ENCODE results near the gene ADAMTSL2.

ADAMTSL2 gene

GRCh38 chr9:133536080-133536479 is 1.6 kb downstream of the ADAMTSL2 start:
- no peak for DNase-seq

GRCh38 chr9:133536536-133536935 is 2.0 kb downstream of the ADAMTSL2 start:
- DNase-seq, result no peak

- DNase-seq, result no peak
Measured at GRCh38 chr9:133537257-133537656, 2.8 kb downstream of the ADAMTSL2 start.

GRCh38 chr9:133538176-133538575 is 3.7 kb downstream of the ADAMTSL2 start:
- no peak for DNase-seq

- no peak for DNase-seq
Measured at GRCh38 chr9:133538851-133539833, 4.6 kb downstream of the ADAMTSL2 start.

GRCh38 chr9:133539991-133540697 is 5.6 kb downstream of the ADAMTSL2 start:
- no peak for DNase-seq

GRCh38 chr9:133540698-133541025 is 6.2 kb downstream of the ADAMTSL2 start:
- no peak for DNase-seq

- no peak for DNase-seq
Measured at GRCh38 chr9:133542002-133542401, 7.5 kb downstream of the ADAMTSL2 start.

GRCh38 chr9:133543772-133544467 is 9.4 kb downstream of the ADAMTSL2 start:
- no peak for DNase-seq

- no peak for DNase-seq
Measured at GRCh38 chr9:133545494-133546286, 11.2 kb downstream of the ADAMTSL2 start.

- DNase-seq, result no peak
Measured at GRCh38 chr9:133546287-133546680, 11.8 kb downstream of the ADAMTSL2 start.

- DNase-seq, result no peak
Measured at GRCh38 chr9:133547116-133547515, 12.6 kb downstream of the ADAMTSL2 start.

- DNase-seq, result no peak
Measured at GRCh38 chr9:133551446-133551845, 16.9 kb downstream of the ADAMTSL2 start.

GRCh38 chr9:133552236-133552635 is 17.7 kb downstream of the ADAMTSL2 start:
- no peak for DNase-seq

- DNase-seq, result no peak
Measured at GRCh38 chr9:133553123-133553522, 18.6 kb downstream of the ADAMTSL2 start.

- no peak for DNase-seq
Measured at GRCh38 chr9:133553973-133554713, 19.6 kb downstream of the ADAMTSL2 start.

GRCh38 chr9:133554729-133555128 is 20.2 kb downstream of the ADAMTSL2 start:
- DNase-seq, result no peak

GRCh38 chr9:133556354-133556753 is 21.9 kb downstream of the ADAMTSL2 start:
- no peak for DNase-seq

GRCh38 chr9:133557581-133557980 is 23.1 kb downstream of the ADAMTSL2 start:
- DNase-seq, result no peak

- DNase-seq, result no peak
Measured at GRCh38 chr9:133558191-133559126, 24.0 kb downstream of the ADAMTSL2 start.

- no peak for DNase-seq
Measured at GRCh38 chr9:133560311-133560710, 25.8 kb downstream of the ADAMTSL2 start.

Data from DMS 273 treated with DMSO at 0.1 percent for 48 hours (cell line).